ENCODE measurements around the gene VARS2.
A peak's percentile ranks its signal among the peaks of the same experiment; 100 is the strongest.
"Not testable (repeated sequence)": the region's sequence is repeated elsewhere in the genome, so short reads cannot be mapped to it uniquely, and the experiment has no call there.

The VARS2 gene

GRCh38 chr6:30900863-30901417 is 13.1 kb upstream of the VARS2 start:
- no peak for DNase-seq

DNA sequence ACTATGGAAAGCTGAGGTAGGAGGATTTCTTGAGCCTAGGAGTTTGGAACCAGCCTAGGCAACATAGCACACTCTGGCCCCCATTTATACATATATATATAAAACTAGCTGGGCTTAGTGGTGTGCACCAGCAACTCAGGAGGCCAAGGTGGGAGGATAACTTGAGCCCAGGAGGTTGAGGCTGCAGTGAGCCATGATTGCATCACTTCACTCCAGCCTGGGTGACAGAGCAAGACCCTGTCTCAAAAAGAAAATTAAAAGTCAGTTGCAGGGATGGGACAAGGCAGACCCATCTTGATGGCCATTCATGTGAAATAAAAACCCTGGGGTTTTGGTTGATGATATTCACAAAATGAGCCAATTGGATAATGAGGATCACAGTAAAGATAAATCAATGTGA is 12.6 kb upstream of the VARS2 start:
- DNase-seq, result no peak

- DNase-seq, result not testable (repeated sequence)
Observed at GRCh38 chr6:30902196-30902595, 11.8 kb upstream of the VARS2 start.

DNA sequence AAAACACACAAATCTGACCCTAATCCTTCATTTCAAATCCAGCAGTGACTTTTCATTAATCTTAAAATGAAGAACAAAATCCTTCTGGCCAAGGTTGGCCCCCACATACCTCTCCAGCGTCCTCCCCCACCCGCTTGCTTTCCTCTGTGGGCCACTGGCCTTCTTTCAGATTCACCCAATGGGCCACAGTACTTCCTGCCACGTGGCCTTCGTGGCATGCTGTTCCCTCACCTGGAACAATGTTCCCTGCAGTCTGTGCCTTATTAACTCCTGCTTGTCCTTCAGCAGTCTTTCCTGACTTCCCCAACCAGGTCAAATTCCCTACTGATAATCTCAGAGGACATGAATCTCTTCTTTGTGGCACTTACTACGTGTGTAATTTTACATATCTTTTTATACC is 11.3 kb upstream of the VARS2 start:
- no peak for DNase-seq

- DNase-seq, result no peak
Observed at GRCh38 chr6:30903236-30903635, 10.8 kb upstream of the VARS2 start.

DNA sequence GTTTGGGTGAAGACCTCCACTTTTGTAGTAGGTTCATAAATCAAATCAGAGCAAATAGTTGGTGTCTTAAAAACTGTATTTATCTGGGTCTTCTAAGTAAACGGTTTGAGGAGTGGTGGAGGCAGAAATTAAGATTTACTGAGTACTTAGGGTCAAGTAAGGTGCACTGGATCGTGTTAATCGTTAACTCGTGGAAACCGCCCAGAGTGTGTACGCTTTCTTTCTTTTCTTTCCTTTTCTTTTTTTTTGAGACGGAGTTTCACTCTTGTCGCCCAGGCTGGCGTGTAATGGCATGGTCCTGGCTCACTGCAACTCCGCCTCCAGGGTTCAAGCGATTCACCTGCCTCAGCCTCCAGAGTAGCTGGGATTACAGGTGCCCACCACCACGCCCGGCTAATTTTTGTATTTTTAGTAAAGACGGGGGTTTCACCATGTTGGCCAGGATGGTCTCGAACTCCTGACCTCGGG is 6.7 kb upstream of the VARS2 start:
- not testable (repeated sequence) for DNase-seq

GRCh38 chr6:30907758-30908591 is 6.1 kb upstream of the VARS2 start, which contains the start of gene GTF2H4:
TSS of gene GTF2H4 (plus strand) at chr6:30908207.
- peak; percentile 98 for DNase-seq

GRCh38 chr6:30908700-30909099 is 5.3 kb upstream of the VARS2 start:
- no peak for DNase-seq

- not testable (repeated sequence) for DNase-seq
Observed at GRCh38 chr6:30910473-30910872, 3.6 kb upstream of the VARS2 start.

DNA sequence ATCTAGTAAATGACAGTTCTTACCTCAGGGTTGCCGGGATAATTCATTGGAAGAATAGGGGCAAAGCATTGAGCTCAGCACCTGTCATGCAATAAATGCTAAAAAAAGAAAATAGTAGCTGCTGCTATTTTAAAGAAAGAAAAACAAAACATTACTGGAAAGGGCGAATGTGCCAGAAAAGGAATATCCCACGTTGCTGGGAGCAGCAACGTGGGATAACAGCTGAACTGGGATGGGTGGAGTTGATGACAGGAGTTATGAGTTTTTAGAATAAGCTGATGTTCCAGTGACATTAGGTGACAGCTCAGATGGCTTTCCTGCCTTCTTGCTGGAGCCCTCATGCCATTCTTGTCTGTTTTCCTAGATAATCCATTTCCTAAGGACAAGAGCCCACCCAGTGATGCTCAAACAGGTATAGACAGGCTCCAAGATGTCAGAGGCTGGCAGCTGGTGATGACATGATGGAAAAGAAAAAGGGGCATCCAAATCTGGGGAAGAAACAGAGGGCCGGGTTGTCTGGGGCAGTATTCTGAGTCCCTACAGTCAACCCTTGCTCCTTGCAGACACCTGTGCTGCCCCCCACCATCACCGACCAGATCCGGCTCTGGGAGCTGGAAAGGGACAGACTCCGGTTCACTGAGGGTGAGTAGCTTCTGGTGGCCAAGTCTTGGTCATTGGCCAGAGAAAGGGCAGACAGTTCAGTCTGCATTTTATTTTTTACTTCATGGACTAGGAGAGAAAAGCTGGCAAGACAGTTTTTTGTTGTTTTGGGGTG is 1.1 kb upstream of the VARS2 start:
- no peak for DNase-seq

DNA sequence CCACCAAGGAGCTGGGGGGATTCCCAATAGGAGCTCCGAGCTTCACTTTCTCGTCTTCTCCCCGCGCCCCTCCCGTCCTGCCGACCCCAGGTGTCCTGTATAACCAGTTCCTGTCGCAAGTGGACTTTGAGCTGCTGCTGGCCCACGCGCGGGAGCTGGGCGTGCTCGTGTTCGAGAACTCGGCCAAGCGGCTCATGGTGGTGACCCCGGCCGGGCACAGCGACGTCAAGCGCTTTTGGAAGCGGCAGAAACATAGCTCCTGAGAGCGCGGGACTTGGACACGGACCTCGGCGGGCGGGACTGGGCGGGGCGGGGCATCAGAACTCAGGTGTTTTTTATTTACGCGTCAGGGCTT is 340 bp upstream of the VARS2 start:
- DNase-seq, result no peak

DNA sequence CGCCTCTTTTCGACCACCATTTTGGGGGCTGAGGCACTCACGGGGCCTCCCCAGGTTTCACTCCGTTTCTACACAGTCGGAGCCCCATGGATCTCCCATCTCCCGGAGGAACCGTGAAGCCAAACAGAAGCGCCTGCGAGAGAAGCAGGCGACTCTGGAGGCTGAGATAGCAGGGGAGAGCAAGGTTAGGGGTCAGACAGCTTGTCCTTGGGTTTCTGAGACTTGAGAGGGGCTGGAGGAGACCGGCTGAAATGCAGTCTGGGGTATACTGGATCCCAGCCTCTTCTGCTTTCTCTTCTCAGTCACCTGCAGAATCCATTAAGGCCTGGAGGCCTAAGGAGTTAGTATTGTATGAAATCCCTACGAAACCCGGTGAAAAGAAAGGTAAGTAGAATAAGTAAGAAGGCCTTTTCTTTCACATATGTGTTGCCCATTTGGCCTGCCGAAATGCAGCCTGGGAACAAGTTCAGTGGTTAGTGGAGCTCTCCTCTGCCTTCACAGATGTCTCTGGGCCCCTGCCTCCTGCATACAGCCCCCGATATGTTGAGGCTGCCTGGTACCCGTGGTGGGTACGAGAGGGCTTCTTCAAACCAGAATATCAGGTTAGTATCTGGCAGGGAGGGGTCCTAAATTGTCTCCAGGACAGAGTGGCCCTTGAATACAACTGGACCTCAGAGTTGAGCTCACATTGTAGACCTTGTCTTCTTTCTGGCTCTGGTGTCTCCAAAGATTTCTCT is 984 bp downstream of the VARS2 start:
- no peak for DNase-seq

DNA sequence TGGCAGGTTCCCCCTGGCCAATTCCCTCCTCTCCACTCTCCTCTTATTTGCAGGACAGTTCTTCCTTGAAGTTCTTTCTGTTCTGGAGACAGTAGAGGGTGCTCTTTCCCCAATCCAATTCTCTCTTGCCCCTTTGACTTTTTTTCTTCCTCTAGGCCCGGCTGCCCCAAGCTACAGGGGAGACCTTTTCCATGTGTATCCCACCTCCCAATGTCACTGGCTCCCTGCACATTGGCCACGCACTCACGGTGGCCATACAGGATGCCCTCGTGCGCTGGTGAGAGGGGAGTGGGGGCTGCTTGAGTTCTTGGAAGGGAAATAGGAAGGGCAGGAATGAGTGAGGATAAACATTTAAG is 1.5 kb downstream of the VARS2 start:
- DNase-seq, result peak; percentile 23

GRCh38 chr6:30917041-30917440 is 3.0 kb downstream of the VARS2 start:
- DNase-seq, result no peak

GRCh38 chr6:30917487-30917886 is 3.4 kb downstream of the VARS2 start:
- DNase-seq, result no peak

- DNase-seq, result no peak
Observed at GRCh38 chr6:30918670-30919069, 4.6 kb downstream of the VARS2 start.

- no peak for DNase-seq
Observed at GRCh38 chr6:30922447-30922852, 8.4 kb downstream of the VARS2 start.

GRCh38 chr6:30924040-30924627 is 10.1 kb downstream of the VARS2 start:
- not testable (repeated sequence) for DNase-seq

DNA sequence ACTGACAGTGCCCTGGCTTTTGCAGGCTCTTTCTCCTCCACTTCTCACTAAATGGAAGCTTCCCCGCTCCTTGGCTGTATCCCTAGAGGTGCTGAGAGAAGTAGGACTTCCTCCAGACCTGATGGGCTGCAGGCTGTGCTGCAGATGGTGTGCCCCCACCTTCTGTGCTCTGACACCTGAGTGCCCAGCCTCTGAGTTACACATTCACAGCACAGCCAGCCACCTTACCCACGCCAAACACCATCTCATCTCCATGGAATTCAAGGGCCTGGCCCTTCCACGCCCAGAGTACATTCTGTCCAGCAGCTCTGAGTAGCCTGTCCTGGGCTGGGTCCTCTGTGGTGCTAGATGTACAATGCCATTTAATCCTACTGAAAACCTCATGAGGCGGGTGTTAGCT is 12.6 kb downstream of the VARS2 start:
- DNase-seq, result no peak

DNA sequence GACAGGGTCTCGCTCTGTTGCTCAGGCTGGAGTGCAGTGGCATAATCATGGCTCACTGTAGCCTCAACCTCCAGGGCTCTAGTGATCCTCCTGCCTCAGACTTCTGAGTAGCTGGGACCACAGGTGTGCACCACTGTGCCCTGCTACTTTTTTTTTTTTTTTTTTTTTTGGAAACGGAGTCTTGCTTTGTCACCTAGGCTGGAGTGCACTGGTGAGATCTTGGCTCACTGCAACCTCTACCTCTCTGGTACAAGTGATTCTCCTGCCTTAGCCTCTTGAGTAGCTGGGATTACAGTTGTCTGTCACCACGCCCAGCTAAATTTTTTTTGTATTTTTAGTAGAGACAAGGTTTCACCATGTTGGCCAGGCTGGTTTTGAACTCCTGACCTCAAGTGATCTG is 13.0 kb downstream of the VARS2 start:
- DNase-seq, result not testable (repeated sequence)

- no peak for DNase-seq
Observed at GRCh38 chr6:30928677-30929076, 14.6 kb downstream of the VARS2 start.

DNA sequence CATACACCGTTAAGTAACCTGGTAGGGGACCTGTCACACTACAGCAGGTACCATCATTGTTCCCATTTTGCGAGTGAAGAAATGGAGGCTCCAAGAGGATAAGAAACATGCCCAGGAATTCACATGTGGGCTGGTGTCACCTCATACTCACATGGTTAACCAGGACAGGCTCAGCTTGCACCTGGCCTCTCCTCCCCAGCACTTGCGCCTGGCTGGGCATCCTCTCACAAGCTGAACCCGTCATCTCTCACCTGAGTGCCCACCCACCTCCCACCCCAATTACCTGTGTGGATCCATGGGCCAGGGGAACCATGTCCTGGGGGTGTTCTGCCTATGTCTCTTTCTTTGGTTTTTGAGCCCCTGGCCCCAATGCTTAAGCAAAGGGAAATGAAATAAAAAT is 16.5 kb downstream of the VARS2 start:
- DNase-seq, result no peak

GRCh38 chr6:30931272-30931671 is 17.2 kb downstream of the VARS2 start:
- DNase-seq, result no peak
